ENCODE data around the gene FAR1. TPM values are rescaled to one million over a fixed set of nuclear protein-coding genes. Genes with fewer than 3 reads are reported as not detected.

FAR1 gene
- total and polyA plus RNA-seq, 2 of the 4 experiments (the other 2 are of a cell fraction), result 35.3 to 119 TPM

- no peak overlapping the region for H2AK5ac ChIP-seq (ENCODE audit: low read depth, low read length)
- no peak overlapping the region for H2AFZ ChIP-seq (replicated peaks; ENCODE audit: low read length, poor library complexity)
- no peak overlapping the region for H3K4ac ChIP-seq (ENCODE audit: low read depth, low read length)
- in situ Hi-C loops (cut with MboI; ENCODE audit: low sequenced_read_pairs), result no loop called here
- no peak overlapping the region for H4K8ac ChIP-seq (ENCODE audit: low read depth in 2 of 2, low read length in 2 of 2)
- H4K91ac ChIP-seq (ENCODE audit: insufficient read depth, low read depth, low read length), result no peak overlapping the region
- ChIA-PET CTCF (no interaction called here), POLR2A (ENCODE audit: unreplicated experiment) (no interaction called here)
- H3K4me3 ChIP-seq (ENCODE audit: insufficient read depth, low read depth, low read length), result no peak overlapping the region
- H2BK20ac ChIP-seq (ENCODE audit: low read depth, low read length), result no peak overlapping the region
- no peak overlapping the region for H2AK9ac ChIP-seq (replicated peaks; ENCODE audit: low read depth, low read length, poor library complexity)
- DNase-seq (no peak), ATAC-seq (ENCODE audit: low read depth) (no peak)
- H2BK120ac ChIP-seq (ENCODE audit: low read depth, low read length), result no peak overlapping the region
- WGBS, 2 experiments (ENCODE audit: extremely low coverage in 2 of 2, insufficient read length in 1 of 2), result 65% methylated on average over 2 of the region's 3 CpGs; no CpG with 5 or more reads in 1 of the 2 experiments
- no peak overlapping the region for H2BK5ac ChIP-seq (ENCODE audit: low read depth, low read length, poor library complexity, severe bottlenecking)
- H3K9me1 ChIP-seq (ENCODE audit: insufficient read depth, low read length), result peaks cover 3% of the 10 kb centered on the region; the same call in 1 of the 2 replicates
- no peaks in the 10 kb centered on the region; the same call in 1 of the 2 replicates for H4K20me1 ChIP-seq (ENCODE audit: insufficient read depth, low read length)
- no peaks in the 10 kb centered on the region for H3K36me3 ChIP-seq (ENCODE audit: control insufficient read depth, insufficient read depth, low read length)
- dilution Hi-C loops (cut with HindIII; ENCODE audit: low sequenced_read_pairs, unreplicated experiment), result no loop called here
- no peak overlapping the region for H2BK15ac ChIP-seq (ENCODE audit: low read depth, low read length)
- no peak overlapping the region for H3K18ac ChIP-seq (ENCODE audit: low read depth, low read length)
- intact Hi-C loops (cut with micrococcal nuclease), result no loop called here
- no peak overlapping the region for H3K9ac ChIP-seq (ENCODE audit: low read depth, low read length)
- peaks cover 2% of the 10 kb centered on the region for H3K4me1 ChIP-seq (ENCODE audit: control insufficient read depth, insufficient read depth, low read length)
- no peaks in the 10 kb centered on the region for H3K9me3 ChIP-seq (ENCODE audit: control insufficient read depth, insufficient read depth, low read length)
- no peaks in the 10 kb centered on the region for H3K79me1 ChIP-seq (ENCODE audit: low read depth in 1 of 2, low read length in 2 of 2)
- H3K4me2 ChIP-seq (ENCODE audit: low read depth, low read length), result no peak overlapping the region
- no peak overlapping the region for H3K27ac ChIP-seq (ENCODE audit: insufficient read depth, low read length)
- no peak overlapping the region for H3K14ac ChIP-seq (replicated peaks; ENCODE audit: low read depth, low read length)
- H4K5ac ChIP-seq (ENCODE audit: low read depth, low read length), result no peak overlapping the region
- TF ChIP-seq BHLHE40 (IDR thresholded peaks at IDR 0.05; ENCODE audit: low read depth, low read length) (no peak), USF2 (IDR thresholded peaks at IDR 0.05; ENCODE audit: low read depth, low read length) (no peak), MXI1 (IDR thresholded peaks at IDR 0.05; ENCODE audit: borderline replicate concordance, low read depth, low read length) (no peak), RCOR1 (IDR thresholded peaks at IDR 0.05; ENCODE audit: insufficient replicate concordance, low read length) (no peak), ELK1 (IDR thresholded peaks at IDR 0.05; ENCODE audit: borderline replicate concordance, low read depth, low read length) (no peak), POLR2A (IDR thresholded peaks at IDR 0.05; ENCODE audit: low read depth, low read length) (no peak), RFX5 (IDR thresholded peaks at IDR 0.05; ENCODE audit: low read depth, low read length) (no peak), MAFK (IDR thresholded peaks at IDR 0.05; ENCODE audit: low read depth, low read length) (no peak), CHD1 (IDR thresholded peaks at IDR 0.05; ENCODE audit: low read depth, low read length) (no peak), SMC3 (IDR thresholded peaks at IDR 0.05; ENCODE audit: low read depth, low read length) (no peak), MAZ (IDR thresholded peaks at IDR 0.05; ENCODE audit: borderline replicate concordance, low read depth, low read length) (no peak), CEBPB (IDR thresholded peaks at IDR 0.05; ENCODE audit: low read depth, low read length) (no peak), NFE2L2 (IDR thresholded peaks at IDR 0.05; ENCODE audit: low read depth, low read length) (no peak), RAD21 (IDR thresholded peaks at IDR 0.05; ENCODE audit: low read length) (no peak), FOS (IDR thresholded peaks at IDR 0.05; ENCODE audit: low read depth, low read length) (no peak)
- TF ChIP-seq, protein P1, sequence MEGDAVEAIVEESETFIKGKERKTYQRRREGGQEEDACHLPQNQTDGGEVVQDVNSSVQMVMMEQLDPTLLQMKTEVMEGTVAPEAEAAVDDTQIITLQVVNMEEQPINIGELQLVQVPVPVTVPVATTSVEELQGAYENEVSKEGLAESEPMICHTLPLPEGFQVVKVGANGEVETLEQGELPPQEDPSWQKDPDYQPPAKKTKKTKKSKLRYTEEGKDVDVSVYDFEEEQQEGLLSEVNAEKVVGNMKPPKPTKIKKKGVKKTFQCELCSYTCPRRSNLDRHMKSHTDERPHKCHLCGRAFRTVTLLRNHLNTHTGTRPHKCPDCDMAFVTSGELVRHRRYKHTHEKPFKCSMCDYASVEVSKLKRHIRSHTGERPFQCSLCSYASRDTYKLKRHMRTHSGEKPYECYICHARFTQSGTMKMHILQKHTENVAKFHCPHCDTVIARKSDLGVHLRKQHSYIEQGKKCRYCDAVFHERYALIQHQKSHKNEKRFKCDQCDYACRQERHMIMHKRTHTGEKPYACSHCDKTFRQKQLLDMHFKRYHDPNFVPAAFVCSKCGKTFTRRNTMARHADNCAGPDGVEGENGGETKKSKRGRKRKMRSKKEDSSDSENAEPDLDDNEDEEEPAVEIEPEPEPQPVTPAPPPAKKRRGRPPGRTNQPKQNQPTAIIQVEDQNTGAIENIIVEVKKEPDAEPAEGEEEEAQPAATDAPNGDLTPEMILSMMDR (conservative IDR thresholded peaks at IDR 0.05; ENCODE audit: low read depth, low read length), result no peak
- no TSS peak for BruUV-seq (replicated peaks)
- peaks cover 4% of the 10 kb centered on the region for H3K27me3 ChIP-seq (ENCODE audit: control insufficient read depth, insufficient read depth, low read length)
- no peak overlapping the region for H3K56ac ChIP-seq (ENCODE audit: extremely low read depth, insufficient read depth, low read length)
- no peak overlapping the region for H3K23ac ChIP-seq (ENCODE audit: low read depth, low read length)
Measured at GRCh38 chr11:13765886-13766285, 97.4 kb downstream of the FAR1 start.
